Measurements from ENCODE around the gene ZHX3. TPM values are rescaled to one million over a fixed set of nuclear protein-coding genes. Genes with fewer than 3 reads are reported as not detected.
A peak's percentile ranks its signal among the peaks of the same experiment; 100 is the strongest.

ZHX3 gene
- total and polyA plus RNA-seq, 2 of the 13 experiments (the other 11 are each of a cell fraction or from before 2014, with no cell fraction given) = 8.4 to 11.7 TPM

DNA sequence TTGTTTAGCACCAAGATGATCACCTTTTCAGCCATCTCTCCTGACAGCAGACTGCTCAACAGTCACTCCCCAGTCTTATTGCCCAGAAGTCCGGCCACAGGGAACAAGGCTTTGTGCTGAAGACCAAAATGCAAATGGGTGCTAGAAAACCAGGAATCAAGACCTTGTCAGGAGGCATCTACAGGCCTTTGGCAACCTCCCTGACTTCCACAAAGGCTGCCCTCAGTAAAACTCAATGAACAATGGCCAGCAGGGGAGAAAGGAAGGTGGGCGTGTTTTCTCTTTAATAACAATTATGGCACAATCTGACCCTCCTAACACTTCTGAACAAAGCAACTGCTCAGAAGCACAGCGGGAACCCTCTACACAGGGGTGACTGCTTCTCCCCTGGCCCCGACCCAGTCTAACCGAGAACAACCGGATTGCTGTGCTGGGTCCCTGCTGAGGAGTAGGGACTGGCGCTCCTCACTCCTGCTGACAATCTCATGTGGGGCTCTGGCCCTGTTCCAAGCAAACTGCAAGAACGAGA is 138.6 kb downstream of the ZHX3 start (continued):
- no peak for TF ChIP-seq PAWR (CRISPR knock-in tag; IDR thresholded peaks at IDR 0.05; ENCODE audit: borderline replicate concordance)
- TF ChIP-seq, protein P1, sequence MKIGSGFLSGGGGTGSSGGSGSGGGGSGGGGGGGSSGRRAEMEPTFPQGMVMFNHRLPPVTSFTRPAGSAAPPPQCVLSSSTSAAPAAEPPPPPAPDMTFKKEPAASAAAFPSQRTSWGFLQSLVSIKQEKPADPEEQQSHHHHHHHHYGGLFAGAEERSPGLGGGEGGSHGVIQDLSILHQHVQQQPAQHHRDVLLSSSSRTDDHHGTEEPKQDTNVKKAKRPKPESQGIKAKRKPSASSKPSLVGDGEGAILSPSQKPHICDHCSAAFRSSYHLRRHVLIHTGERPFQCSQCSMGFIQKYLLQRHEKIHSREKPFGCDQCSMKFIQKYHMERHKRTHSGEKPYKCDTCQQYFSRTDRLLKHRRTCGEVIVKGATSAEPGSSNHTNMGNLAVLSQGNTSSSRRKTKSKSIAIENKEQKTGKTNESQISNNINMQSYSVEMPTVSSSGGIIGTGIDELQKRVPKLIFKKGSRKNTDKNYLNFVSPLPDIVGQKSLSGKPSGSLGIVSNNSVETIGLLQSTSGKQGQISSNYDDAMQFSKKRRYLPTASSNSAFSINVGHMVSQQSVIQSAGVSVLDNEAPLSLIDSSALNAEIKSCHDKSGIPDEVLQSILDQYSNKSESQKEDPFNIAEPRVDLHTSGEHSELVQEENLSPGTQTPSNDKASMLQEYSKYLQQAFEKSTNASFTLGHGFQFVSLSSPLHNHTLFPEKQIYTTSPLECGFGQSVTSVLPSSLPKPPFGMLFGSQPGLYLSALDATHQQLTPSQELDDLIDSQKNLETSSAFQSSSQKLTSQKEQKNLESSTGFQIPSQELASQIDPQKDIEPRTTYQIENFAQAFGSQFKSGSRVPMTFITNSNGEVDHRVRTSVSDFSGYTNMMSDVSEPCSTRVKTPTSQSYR (CRISPR knock-in tag; IDR thresholded peaks at IDR 0.05; ENCODE audit: borderline replicate concordance) = no peak
- peak; percentile 27; the same call in 1 of the 2 replicates for TF ChIP-seq POLR2G (IDR thresholded peaks at IDR 0.05; ENCODE audit: low read depth, low read length)
- no peak for TF ChIP-seq CBX1 (IDR thresholded peaks at IDR 0.05; ENCODE audit: low read depth)
- TF ChIP-seq, protein P2, sequence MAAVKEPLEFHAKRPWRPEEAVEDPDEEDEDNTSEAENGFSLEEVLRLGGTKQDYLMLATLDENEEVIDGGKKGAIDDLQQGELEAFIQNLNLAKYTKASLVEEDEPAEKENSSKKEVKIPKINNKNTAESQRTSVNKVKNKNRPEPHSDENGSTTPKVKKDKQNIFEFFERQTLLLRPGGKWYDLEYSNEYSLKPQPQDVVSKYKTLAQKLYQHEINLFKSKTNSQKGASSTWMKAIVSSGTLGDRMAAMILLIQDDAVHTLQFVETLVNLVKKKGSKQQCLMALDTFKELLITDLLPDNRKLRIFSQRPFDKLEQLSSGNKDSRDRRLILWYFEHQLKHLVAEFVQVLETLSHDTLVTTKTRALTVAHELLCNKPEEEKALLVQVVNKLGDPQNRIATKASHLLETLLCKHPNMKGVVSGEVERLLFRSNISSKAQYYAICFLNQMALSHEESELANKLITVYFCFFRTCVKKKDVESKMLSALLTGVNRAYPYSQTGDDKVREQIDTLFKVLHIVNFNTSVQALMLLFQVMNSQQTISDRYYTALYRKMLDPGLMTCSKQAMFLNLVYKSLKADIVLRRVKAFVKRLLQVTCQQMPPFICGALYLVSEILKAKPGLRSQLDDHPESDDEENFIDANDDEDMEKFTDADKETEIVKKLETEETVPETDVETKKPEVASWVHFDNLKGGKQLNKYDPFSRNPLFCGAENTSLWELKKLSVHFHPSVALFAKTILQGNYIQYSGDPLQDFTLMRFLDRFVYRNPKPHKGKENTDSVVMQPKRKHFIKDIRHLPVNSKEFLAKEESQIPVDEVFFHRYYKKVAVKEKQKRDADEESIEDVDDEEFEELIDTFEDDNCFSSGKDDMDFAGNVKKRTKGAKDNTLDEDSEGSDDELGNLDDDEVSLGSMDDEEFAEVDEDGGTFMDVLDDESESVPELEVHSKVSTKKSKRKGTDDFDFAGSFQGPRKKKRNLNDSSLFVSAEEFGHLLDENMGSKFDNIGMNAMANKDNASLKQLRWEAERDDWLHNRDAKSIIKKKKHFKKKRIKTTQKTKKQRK (IDR thresholded peaks at IDR 0.05; ENCODE audit: low read length) = no peak
- no peak for TF ChIP-seq ATRX (CRISPR knock-in tag; IDR thresholded peaks at IDR 0.05; ENCODE audit: borderline replicate concordance)
- 0 out of 2 replicates have a peak, but pooled peaks have one; percentile 40 for TF ChIP-seq EEA1 (CRISPR knock-in tag; IDR thresholded peaks at IDR 0.05; ENCODE audit: borderline replicate concordance)
- peak; percentile 29 for TF ChIP-seq AGO2 (optimal IDR thresholded peaks at IDR 0.05; ENCODE audit: low read depth, low read length)
- no peak for TF ChIP-seq ARHGAP35 (CRISPR knock-in tag; IDR thresholded peaks at IDR 0.05; ENCODE audit: borderline replicate concordance)
- no peak for TF ChIP-seq KDM5B (CRISPR knock-in tag; IDR thresholded peaks at IDR 0.05; ENCODE audit: borderline replicate concordance)
- TF ChIP-seq, protein P3, sequence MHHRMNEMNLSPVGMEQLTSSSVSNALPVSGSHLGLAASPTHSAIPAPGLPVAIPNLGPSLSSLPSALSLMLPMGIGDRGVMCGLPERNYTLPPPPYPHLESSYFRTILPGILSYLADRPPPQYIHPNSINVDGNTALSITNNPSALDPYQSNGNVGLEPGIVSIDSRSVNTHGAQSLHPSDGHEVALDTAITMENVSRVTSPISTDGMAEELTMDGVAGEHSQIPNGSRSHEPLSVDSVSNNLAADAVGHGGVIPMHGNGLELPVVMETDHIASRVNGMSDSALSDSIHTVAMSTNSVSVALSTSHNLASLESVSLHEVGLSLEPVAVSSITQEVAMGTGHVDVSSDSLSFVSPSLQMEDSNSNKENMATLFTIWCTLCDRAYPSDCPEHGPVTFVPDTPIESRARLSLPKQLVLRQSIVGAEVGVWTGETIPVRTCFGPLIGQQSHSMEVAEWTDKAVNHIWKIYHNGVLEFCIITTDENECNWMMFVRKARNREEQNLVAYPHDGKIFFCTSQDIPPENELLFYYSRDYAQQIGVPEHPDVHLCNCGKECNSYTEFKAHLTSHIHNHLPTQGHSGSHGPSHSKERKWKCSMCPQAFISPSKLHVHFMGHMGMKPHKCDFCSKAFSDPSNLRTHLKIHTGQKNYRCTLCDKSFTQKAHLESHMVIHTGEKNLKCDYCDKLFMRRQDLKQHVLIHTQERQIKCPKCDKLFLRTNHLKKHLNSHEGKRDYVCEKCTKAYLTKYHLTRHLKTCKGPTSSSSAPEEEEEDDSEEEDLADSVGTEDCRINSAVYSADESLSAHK (CRISPR knock-in tag; IDR thresholded peaks at IDR 0.05; ENCODE audit: borderline replicate concordance) = no peak
- TF ChIP-seq ZNF678 (CRISPR knock-in tag; IDR thresholded peaks at IDR 0.05) = no peak
- TF ChIP-seq SALL1 (CRISPR knock-in tag; IDR thresholded peaks at IDR 0.05) = no peak
- TF ChIP-seq SOX6 (IDR thresholded peaks at IDR 0.05) = no peak
- TF ChIP-seq SOX6 (CRISPR knock-in tag; IDR thresholded peaks at IDR 0.05) = 0 out of 2 replicates have a peak, but pooled peaks have one; percentile 12
- TF ChIP-seq, protein P4, sequence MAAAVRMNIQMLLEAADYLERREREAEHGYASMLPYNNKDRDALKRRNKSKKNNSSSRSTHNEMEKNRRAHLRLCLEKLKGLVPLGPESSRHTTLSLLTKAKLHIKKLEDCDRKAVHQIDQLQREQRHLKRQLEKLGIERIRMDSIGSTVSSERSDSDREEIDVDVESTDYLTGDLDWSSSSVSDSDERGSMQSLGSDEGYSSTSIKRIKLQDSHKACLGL (CRISPR knock-in tag; IDR thresholded peaks at IDR 0.05) = 0 out of 2 replicates have a peak, but pooled peaks have one; percentile 25
- no peak for TF ChIP-seq SYNCRIP (IDR thresholded peaks at IDR 0.05; ENCODE audit: insufficient read depth, low read depth, low read length)
- no peak for TF ChIP-seq ZNF282 (IDR thresholded peaks at IDR 0.05; ENCODE audit: partially characterized antibody)
- TF ChIP-seq, protein P5, sequence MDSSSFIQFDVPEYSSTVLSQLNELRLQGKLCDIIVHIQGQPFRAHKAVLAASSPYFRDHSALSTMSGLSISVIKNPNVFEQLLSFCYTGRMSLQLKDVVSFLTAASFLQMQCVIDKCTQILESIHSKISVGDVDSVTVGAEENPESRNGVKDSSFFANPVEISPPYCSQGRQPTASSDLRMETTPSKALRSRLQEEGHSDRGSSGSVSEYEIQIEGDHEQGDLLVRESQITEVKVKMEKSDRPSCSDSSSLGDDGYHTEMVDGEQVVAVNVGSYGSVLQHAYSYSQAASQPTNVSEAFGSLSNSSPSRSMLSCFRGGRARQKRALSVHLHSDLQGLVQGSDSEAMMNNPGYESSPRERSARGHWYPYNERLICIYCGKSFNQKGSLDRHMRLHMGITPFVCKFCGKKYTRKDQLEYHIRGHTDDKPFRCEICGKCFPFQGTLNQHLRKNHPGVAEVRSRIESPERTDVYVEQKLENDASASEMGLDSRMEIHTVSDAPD (CRISPR knock-in tag; IDR thresholded peaks at IDR 0.05) = no peak
